HepG2 (cell line): Measurements from ENCODE around the gene TOX2.

Experiments
- CBFB ChIP-seq: sonication (generic); formaldehyde crosslinking; IDR thresholded peaks from 2 replicates; pipeline ENCODE4 v1.4.0; 2020; ENCODE audit warnings: missing genetic modification reagents
- GLI4 ChIP-seq: sonication (generic); formaldehyde crosslinking; IDR thresholded peaks from 2 replicates; pipeline ENCODE4 v1.5.1; 2020; ENCODE audit warnings: missing genetic modification reagents, mild to moderate bottlenecking, moderate library complexity, borderline replicate concordance
- MAFF ChIP-seq: IDR thresholded peaks from 2 replicates; pipeline ENCODE4 v1.6.1; 2011; ENCODE audit warnings: low read depth, low read length, improper control_type of control experiment
- ZNF101 ChIP-seq: sonication (generic); formaldehyde crosslinking; IDR thresholded peaks from 2 replicates; pipeline ENCODE4 v1.4.0; 2020; ENCODE audit warnings: mild to moderate bottlenecking, low read depth, missing genetic modification reagents, borderline replicate concordance
- ZNF782 ChIP-seq: sonication (generic); formaldehyde crosslinking; IDR thresholded peaks from 2 replicates; pipeline ENCODE4 v1.4.0; 2020; ENCODE audit warnings: missing genetic modification reagents, mild to moderate bottlenecking, borderline replicate concordance
- TF ChIP-seq, protein P1 (sequence below): IDR thresholded peaks from 2 replicates; pipeline ENCODE4 v1.6.1; 2012; ENCODE audit warnings: inconsistent platforms
- TF ChIP-seq, protein P2 (sequence below): sonication (generic); formaldehyde crosslinking; IDR thresholded peaks from 2 replicates; pipeline ENCODE4 v1.8.0; 2022; ENCODE audit warnings: mild to moderate bottlenecking, missing genetic modification reagents
- TF ChIP-seq, protein P3 (sequence below): sonication (generic); formaldehyde crosslinking; IDR thresholded peaks from 2 replicates; pipeline ENCODE4 v1.8.1; 2023; ENCODE audit warnings: missing genetic modification reagents, mild to moderate bottlenecking, borderline replicate concordance
- TF ChIP-seq, protein P4 (sequence below): sonication (generic); formaldehyde crosslinking; IDR thresholded peaks from 2 replicates; pipeline ENCODE4 v1.5.0; 2020; ENCODE audit warnings: mild to moderate bottlenecking, missing genetic modification reagents, moderate library complexity

DNA sequence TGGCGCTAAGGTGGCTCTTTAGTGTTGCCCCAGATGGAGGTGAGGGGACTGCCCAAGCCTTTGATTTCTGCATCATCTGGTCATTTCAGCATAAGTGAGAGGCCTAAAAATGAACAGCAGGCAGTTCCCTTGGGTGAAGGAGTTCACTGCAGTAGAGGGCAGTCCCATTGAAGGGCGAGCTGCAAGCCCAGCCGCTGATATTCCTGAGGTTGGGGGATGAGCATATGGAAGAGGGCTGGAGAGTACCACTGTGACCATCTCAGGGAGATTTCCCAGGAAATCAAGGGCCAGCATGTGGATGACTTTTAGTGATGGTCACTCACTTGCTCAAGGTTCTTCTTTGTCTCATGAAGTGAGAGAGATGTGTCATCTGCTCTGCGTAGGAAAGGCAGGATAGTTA is 9.3 kb downstream of the TOX2 start:
- TF ChIP-seq CBFB (CRISPR knock-in tag) (no peak), ZNF101 (no peak), MAFF (no peak), ZNF782 (no peak), GLI4 (no peak)
- TF ChIP-seq, protein P1, sequence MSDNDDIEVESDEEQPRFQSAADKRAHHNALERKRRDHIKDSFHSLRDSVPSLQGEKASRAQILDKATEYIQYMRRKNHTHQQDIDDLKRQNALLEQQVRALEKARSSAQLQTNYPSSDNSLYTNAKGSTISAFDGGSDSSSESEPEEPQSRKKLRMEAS: no peak
- TF ChIP-seq, protein P2, sequence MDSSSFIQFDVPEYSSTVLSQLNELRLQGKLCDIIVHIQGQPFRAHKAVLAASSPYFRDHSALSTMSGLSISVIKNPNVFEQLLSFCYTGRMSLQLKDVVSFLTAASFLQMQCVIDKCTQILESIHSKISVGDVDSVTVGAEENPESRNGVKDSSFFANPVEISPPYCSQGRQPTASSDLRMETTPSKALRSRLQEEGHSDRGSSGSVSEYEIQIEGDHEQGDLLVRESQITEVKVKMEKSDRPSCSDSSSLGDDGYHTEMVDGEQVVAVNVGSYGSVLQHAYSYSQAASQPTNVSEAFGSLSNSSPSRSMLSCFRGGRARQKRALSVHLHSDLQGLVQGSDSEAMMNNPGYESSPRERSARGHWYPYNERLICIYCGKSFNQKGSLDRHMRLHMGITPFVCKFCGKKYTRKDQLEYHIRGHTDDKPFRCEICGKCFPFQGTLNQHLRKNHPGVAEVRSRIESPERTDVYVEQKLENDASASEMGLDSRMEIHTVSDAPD (CRISPR knock-in tag): no peak
- TF ChIP-seq, protein P3, sequence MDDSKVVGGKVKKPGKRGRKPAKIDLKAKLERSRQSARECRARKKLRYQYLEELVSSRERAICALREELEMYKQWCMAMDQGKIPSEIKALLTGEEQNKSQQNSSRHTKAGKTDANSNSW (CRISPR knock-in tag): no peak
- TF ChIP-seq, protein P4, sequence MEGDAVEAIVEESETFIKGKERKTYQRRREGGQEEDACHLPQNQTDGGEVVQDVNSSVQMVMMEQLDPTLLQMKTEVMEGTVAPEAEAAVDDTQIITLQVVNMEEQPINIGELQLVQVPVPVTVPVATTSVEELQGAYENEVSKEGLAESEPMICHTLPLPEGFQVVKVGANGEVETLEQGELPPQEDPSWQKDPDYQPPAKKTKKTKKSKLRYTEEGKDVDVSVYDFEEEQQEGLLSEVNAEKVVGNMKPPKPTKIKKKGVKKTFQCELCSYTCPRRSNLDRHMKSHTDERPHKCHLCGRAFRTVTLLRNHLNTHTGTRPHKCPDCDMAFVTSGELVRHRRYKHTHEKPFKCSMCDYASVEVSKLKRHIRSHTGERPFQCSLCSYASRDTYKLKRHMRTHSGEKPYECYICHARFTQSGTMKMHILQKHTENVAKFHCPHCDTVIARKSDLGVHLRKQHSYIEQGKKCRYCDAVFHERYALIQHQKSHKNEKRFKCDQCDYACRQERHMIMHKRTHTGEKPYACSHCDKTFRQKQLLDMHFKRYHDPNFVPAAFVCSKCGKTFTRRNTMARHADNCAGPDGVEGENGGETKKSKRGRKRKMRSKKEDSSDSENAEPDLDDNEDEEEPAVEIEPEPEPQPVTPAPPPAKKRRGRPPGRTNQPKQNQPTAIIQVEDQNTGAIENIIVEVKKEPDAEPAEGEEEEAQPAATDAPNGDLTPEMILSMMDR (CRISPR knock-in tag): no peak
